GM12891 (cell line): Measurements from ENCODE around the gene MICAL3.

Source experiments
- DNase-seq: peaks from one replicate; pipeline ENCODE4 v3.0.0; 2011; ENCODE audit warnings: low spot score; ENCODE audit not compliant: insufficient read length
- FAIRE-seq: peaks from 2 replicates; lab custom pipeline; 2011; peaks lifted over from hg19 to GRCh38; lab: Jason Lieb, UNC
- PAX5 ChIP-seq: IDR thresholded peaks from 2 replicates; pipeline ENCODE4 v1.6.1; 2011; ENCODE audit warnings: low read length, moderate library complexity, mild to moderate bottlenecking; ENCODE audit not compliant: insufficient read depth, severe bottlenecking
- POLR2A ChIP-seq: IDR thresholded peaks from 2 replicates; pipeline ENCODE4 v1.6.1; 2011; ENCODE audit warnings: low read depth, low read length, control low read depth
- POLR2AphosphoS5 ChIP-seq: IDR thresholded peaks from 2 replicates; pipeline ENCODE4 v1.6.1; 2011; ENCODE audit warnings: low read depth, low read length, control low read depth
- POU2F2 ChIP-seq: IDR thresholded peaks from 2 replicates; pipeline ENCODE4 v1.6.1; 2011; ENCODE audit warnings: low read depth, mild to moderate bottlenecking, control low read depth, low read length, moderate library complexity
- SPI1 ChIP-seq: IDR thresholded peaks from 2 replicates; pipeline ENCODE4 v1.6.1; 2011; ENCODE audit warnings: low read depth, low read length, control low read depth
- TAF1 ChIP-seq: IDR thresholded peaks from 2 replicates; pipeline ENCODE4 v1.6.1; 2011; ENCODE audit warnings: low read depth, low read length, control low read depth

Gene MICAL3

GRCh38 chr22:17962168-17962567 is 62.2 kb downstream of the MICAL3 start:
- TF ChIP-seq PAX5 (no peak), SPI1 (no peak), POLR2AphosphoS5 (no peak), POU2F2 (no peak), POLR2A (no peak), TAF1 (no peak)
- DNase-seq: no peak
- FAIRE-seq: no peak

- DNase-seq: no peak
- no peak for TF ChIP-seq TAF1
- TF ChIP-seq SPI1: no peak
- no peak for TF ChIP-seq POU2F2
- TF ChIP-seq POLR2AphosphoS5: no peak
- TF ChIP-seq POLR2A: no peak
- no peak for TF ChIP-seq PAX5
- no peak for FAIRE-seq
Observed at GRCh38 chr22:17961446-17961729, 63.0 kb downstream of the MICAL3 start.

GRCh38 chr22:17960695-17961445 is 63.5 kb downstream of the MICAL3 start:
- TF ChIP-seq PAX5 (no peak), SPI1 (no peak), POLR2AphosphoS5 (no peak), TAF1 (no peak)
- DNase-seq: no peak
- FAIRE-seq: no peak

GRCh38 chr22:17960011-17960410 is 64.3 kb downstream of the MICAL3 start:
- no peak for FAIRE-seq
- TF ChIP-seq PAX5 (no peak), POLR2A (no peak), POLR2AphosphoS5 (no peak), TAF1 (no peak)

GRCh38 chr22:17958166-17958565 is 66.2 kb downstream of the MICAL3 start:
- DNase-seq: no peak
- FAIRE-seq: peak; percentile 48
- TF ChIP-seq SPI1: no peak
- TF ChIP-seq POU2F2: no peak
- TF ChIP-seq TAF1: no peak

More at GRCh38 chr22:17960011-17960410, 64.3 kb downstream of the MICAL3 start:
- DNase-seq: no peak

- FAIRE-seq (no peak), DNase-seq (no peak)
- TF ChIP-seq POU2F2: no peak
Observed at GRCh38 chr22:17957693-17958092, 66.7 kb downstream of the MICAL3 start.

- TF ChIP-seq POU2F2 (no peak), POLR2AphosphoS5 (no peak), TAF1 (no peak)
- no peak for DNase-seq
- FAIRE-seq: no peak
Observed at GRCh38 chr22:17957204-17957603, 67.2 kb downstream of the MICAL3 start.

- DNase-seq: no peak
- TF ChIP-seq POLR2A (no peak), POLR2AphosphoS5 (no peak), TAF1 (no peak), SPI1 (no peak), PAX5 (no peak), POU2F2 (no peak)
Observed at GRCh38 chr22:17956630-17957029, 67.7 kb downstream of the MICAL3 start.

GRCh38 chr22:17955590-17956379 is 68.6 kb downstream of the MICAL3 start:
- FAIRE-seq: no peak
- TF ChIP-seq POLR2A (no peak), POU2F2 (no peak), PAX5 (no peak), POLR2AphosphoS5 (no peak), TAF1 (no peak), SPI1 (no peak)

More at GRCh38 chr22:17956630-17957029, 67.7 kb downstream of the MICAL3 start:
- no peak for FAIRE-seq

GRCh38 chr22:17954860-17955587 is 69.3 kb downstream of the MICAL3 start:
- FAIRE-seq (no peak), DNase-seq (no peak)
- TF ChIP-seq PAX5 (no peak), POLR2A (no peak), POU2F2 (no peak), TAF1 (no peak)

More at GRCh38 chr22:17955590-17956379, 68.6 kb downstream of the MICAL3 start:
- no peak for DNase-seq
